Trophoblast cell (in vitro differentiated cells and primary cell): Measurements from ENCODE around the gene PDE4D.

ENCODE experiments used
- DNase-seq, 2 donors: peaks; one replicate each; pipeline ENCODE4 v3.0.0-alpha.2; 2016
- H2AFZ ChIP-seq: 2 replicates; pipeline ENCODE4 v1.6.1; 2013; ENCODE audit warnings: low read length, moderate library complexity, mild to moderate bottlenecking; ENCODE audit not compliant: insufficient read depth, poor library complexity
- H2AK5ac ChIP-seq: 2 replicates; pipeline ENCODE4 v1.6.1; 2013; ENCODE audit warnings: mild to moderate bottlenecking, low read length
- H2BK120ac ChIP-seq: 2 replicates; pipeline ENCODE4 v1.6.1; 2013; ENCODE audit warnings: low read length, mild to moderate bottlenecking, moderate library complexity; ENCODE audit not compliant: insufficient read depth, poor library complexity
- H2BK12ac ChIP-seq: 2 replicates; pipeline ENCODE4 v1.6.1; 2013; ENCODE audit warnings: mild to moderate bottlenecking, low read length, moderate library complexity
- H2BK5ac ChIP-seq: 2 replicates; pipeline ENCODE4 v1.6.1; 2013; ENCODE audit warnings: low read length, low read depth, moderate library complexity, mild to moderate bottlenecking; ENCODE audit not compliant: poor library complexity
- H3K14ac ChIP-seq: 2 replicates; pipeline ENCODE4 v1.6.1; 2013; ENCODE audit warnings: mild to moderate bottlenecking, low read length
- H3K18ac ChIP-seq: 2 replicates; pipeline ENCODE4 v1.6.1; 2013; ENCODE audit warnings: mild to moderate bottlenecking, low read length
- H3K23ac ChIP-seq: 2 replicates; pipeline ENCODE4 v1.6.1; 2013; ENCODE audit warnings: low read length
- H3K27ac ChIP-seq: 2 replicates; pipeline ENCODE4 v1.5.1; 2013; ENCODE audit warnings: low read depth, mild to moderate bottlenecking, inconsistent platforms, low read length, moderate library complexity
- H3K27me3 ChIP-seq: 2 replicates; pipeline ENCODE4 v1.6.1; 2013; ENCODE audit warnings: inconsistent platforms, mild to moderate bottlenecking, low read length, moderate library complexity; ENCODE audit not compliant: insufficient read depth
- H3K36me3 ChIP-seq, 2 experiments: 1 replicate in 1 of 2; 2 replicates in 1 of 2; pipeline ENCODE4 v1.6.1; 2013; ENCODE audit warnings: low read length in 2 of 2, mild to moderate bottlenecking in 2 of 2, moderate library complexity in 1 of 2; ENCODE audit not compliant: insufficient read depth in 2 of 2, control insufficient read depth in 1 of 2
- H3K4ac ChIP-seq: 2 replicates; pipeline ENCODE4 v1.6.1; 2013; ENCODE audit warnings: low read depth, mild to moderate bottlenecking, low read length, moderate library complexity
- H3K4me1 ChIP-seq, 2 experiments: 1 replicate in 1 of 2; 2 replicates in 1 of 2; pipeline ENCODE4 v1.6.1; 2013; ENCODE audit warnings: low read length in 2 of 2, mild to moderate bottlenecking in 2 of 2, moderate library complexity in 1 of 2; ENCODE audit not compliant: insufficient read depth in 2 of 2, control insufficient read depth in 1 of 2
- H3K4me2 ChIP-seq: 2 replicates; pipeline ENCODE4 v1.6.1; 2013; ENCODE audit warnings: inconsistent platforms, mild to moderate bottlenecking, low read length, moderate library complexity
- H3K4me3 ChIP-seq: 2 replicates; pipeline ENCODE4 v1.5.1; 2013; ENCODE audit warnings: mild to moderate bottlenecking, low read depth, low read length, inconsistent platforms
- H3K79me1 ChIP-seq: one replicate; pipeline ENCODE4 v1.6.1; 2013; ENCODE audit warnings: low read length
- H3K79me2 ChIP-seq: 2 replicates; pipeline ENCODE4 v1.6.1; 2013; ENCODE audit warnings: low read length, mild to moderate bottlenecking; ENCODE audit not compliant: control insufficient read depth, insufficient read depth, poor library complexity
- H3K9ac ChIP-seq: 2 replicates; pipeline ENCODE4 v1.6.1; 2013; ENCODE audit warnings: mild to moderate bottlenecking, low read length
- H3K9me3 ChIP-seq: 2 replicates; pipeline ENCODE4 v1.6.1; 2013; ENCODE audit warnings: low read depth, mild to moderate bottlenecking, control low read depth, inconsistent platforms, low read length; ENCODE audit not compliant: insufficient read depth
- H4K12ac ChIP-seq: 2 replicates; pipeline ENCODE4 v1.6.1; 2013; ENCODE audit warnings: low read depth, mild to moderate bottlenecking, low read length, moderate library complexity
- H4K8ac ChIP-seq: 2 replicates; pipeline ENCODE4 v1.6.1; 2013; ENCODE audit warnings: low read depth, mild to moderate bottlenecking, low read length, moderate library complexity
- H4K91ac ChIP-seq: one replicate; pipeline ENCODE4 v1.6.1; 2013; ENCODE audit warnings: low read depth, mild to moderate bottlenecking, low read length, moderate library complexity
- WGBS: extraction: QIAGEN DNeasy Blood & Tissue Kit; methylation state at CpG from one replicate; pipeline ENCODE4 v1.1.7; 2013; ENCODE audit warnings: missing lambda C conversion rate; ENCODE audit not compliant: insufficient read length, insufficient coverage; ENCODE audit errors: extremely low coverage; 5-methylcytosine and 5-hydroxymethylcytosine counted together

Gene PDE4D

DNA sequence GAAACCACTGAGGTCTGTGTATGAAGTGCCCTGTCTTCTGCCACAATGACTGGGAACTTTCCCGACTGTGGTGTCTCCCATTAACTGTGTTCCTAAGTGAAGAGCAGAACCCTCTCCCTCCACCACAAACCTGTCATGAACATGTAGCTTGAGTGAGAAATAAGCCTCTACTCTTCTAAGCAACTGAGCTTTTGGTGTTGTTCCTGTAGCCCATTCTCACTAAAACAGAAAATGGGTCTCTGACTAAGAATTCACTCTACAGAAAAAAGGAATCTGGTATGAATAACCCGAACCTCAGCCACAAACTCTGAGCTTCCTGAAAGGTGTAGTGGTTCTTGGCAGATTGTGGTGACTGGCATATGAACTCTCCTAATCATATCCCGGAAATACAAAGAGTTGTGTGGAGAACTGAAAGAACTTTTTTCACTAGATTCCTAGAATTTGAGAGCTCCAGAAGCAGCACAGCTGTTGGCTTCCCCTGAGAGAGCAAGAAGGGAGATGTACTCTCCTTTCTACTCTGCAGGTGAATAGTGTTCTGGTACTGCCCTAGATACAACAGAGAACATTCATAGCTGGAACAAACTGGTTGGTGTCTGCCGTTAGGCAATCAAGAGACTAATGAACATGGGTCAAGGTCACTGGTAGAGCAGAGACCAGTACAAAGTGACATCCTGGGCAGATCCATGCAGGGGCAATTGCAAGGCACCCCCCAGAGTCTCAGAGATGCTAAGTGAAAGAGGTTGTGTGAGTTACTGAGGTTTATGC, 283.8 kb downstream of the PDE4D start:
- no peaks in the 10 kb centered on the region for H3K79me2 ChIP-seq
- H3K4me1 ChIP-seq, result peaks cover 0 to 2% of the 10 kb centered on the region in 2 experiments
- no peak overlapping the region for H3K14ac ChIP-seq
- no peak overlapping the region for H3K9ac ChIP-seq
- WGBS, result no CpG with 5 or more reads among the region's 4 CpGs
- H3K27me3 ChIP-seq, result no peaks in the 10 kb centered on the region
- H3K4ac ChIP-seq, result no peak overlapping the region
- H4K91ac ChIP-seq, result no peak overlapping the region
- no peak overlapping the region for H4K12ac ChIP-seq
- H3K18ac ChIP-seq, result no peak overlapping the region
- no peak overlapping the region for H2AK5ac ChIP-seq
- no peaks in the 10 kb centered on the region for H3K9me3 ChIP-seq
- no peak overlapping the region for H2BK12ac ChIP-seq
- no peaks in the 10 kb centered on the region for H3K79me1 ChIP-seq
- no peak overlapping the region for H3K4me2 ChIP-seq
- no peak overlapping the region for H3K27ac ChIP-seq
- H3K36me3 ChIP-seq, result no peaks in the 10 kb centered on the region
- H3K23ac ChIP-seq, result no peak overlapping the region
- no peak overlapping the region for H4K8ac ChIP-seq
- no peak overlapping the region for H2BK120ac ChIP-seq
- no peak for DNase-seq
- no peak overlapping the region for H2AFZ ChIP-seq
- no peak overlapping the region for H3K4me3 ChIP-seq
- no peak overlapping the region for H2BK5ac ChIP-seq

DNA sequence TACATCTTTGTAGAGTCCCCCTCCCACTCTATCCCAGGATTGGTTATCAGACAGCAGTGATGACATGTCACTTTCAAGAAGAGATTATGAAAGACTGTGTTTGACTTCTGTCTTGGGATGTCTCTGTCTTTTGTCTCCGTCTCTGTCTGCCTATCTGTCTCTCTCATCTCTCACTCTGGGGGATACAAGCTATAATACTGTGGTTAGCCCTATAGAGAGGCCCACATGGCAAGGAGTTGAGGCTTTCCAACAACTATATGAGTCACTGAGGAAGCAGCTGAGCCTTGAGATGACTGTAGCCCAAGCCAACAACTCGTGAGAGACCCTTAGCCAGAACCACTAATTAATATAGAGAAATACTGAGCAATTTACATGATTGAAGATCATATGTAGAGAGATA, 284.8 kb downstream of the PDE4D start:
- no peaks in the 10 kb centered on the region for H3K9me3 ChIP-seq
- DNase-seq, result no peak
- no peak overlapping the region for H2AK5ac ChIP-seq
- no peak overlapping the region for H3K23ac ChIP-seq
- H3K36me3 ChIP-seq, result no peaks in the 10 kb centered on the region
- WGBS, result no CpG with 5 or more reads among the region's 2 CpGs
- H3K27ac ChIP-seq, result no peak overlapping the region
- H3K9ac ChIP-seq, result no peak overlapping the region
- H3K4me3 ChIP-seq, result no peak overlapping the region
- no peaks in the 10 kb centered on the region for H3K79me2 ChIP-seq
- H3K27me3 ChIP-seq, result no peaks in the 10 kb centered on the region
- H2BK5ac ChIP-seq, result no peak overlapping the region
- H4K8ac ChIP-seq, result no peak overlapping the region
- H4K91ac ChIP-seq, result no peak overlapping the region
- no peak overlapping the region for H2BK120ac ChIP-seq
- no peak overlapping the region for H2AFZ ChIP-seq
- H3K4ac ChIP-seq, result no peak overlapping the region
- H3K79me1 ChIP-seq, result no peaks in the 10 kb centered on the region
- peaks cover 0 to 2% of the 10 kb centered on the region in 2 experiments for H3K4me1 ChIP-seq
- no peak overlapping the region for H3K18ac ChIP-seq
- H3K14ac ChIP-seq, result no peak overlapping the region
- no peak overlapping the region for H4K12ac ChIP-seq
- no peak overlapping the region for H3K4me2 ChIP-seq
- H2BK12ac ChIP-seq, result no peak overlapping the region

DNA sequence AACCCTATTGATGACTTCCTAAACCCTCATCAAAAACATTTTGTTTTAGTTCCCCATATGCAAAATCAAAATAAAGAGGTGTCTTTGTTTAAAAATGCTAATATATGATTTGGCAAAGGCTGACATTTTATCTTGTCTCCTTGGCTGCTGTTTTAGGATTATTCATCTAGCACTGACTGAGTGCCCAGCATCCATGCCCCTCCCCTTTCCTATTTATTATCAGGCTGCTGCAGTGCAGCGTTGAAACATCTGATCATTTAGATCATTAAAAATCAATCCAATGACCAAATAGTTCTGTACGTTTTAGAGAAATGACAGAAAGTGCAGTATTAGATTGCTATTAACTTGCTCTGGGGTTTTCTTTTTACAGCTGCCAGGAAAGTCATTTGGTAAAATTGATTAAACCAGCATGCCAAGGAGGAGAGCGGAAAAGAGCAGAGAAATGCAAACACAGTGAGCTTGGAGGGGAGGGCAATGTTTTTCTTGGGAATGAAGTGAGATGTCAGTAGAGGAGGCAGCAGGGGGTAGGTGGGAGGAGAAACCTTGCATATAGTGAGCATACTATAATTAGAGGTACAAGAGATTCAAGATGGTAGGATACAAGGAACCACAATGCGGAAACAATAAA, 286.3 kb downstream of the PDE4D start:
- Histone ChIP-seq H4K91ac (no peak overlapping the region), H3K4me3 (no peak overlapping the region), H3K27ac (no peak overlapping the region), H4K12ac (no peak overlapping the region), H3K36me3 (no peaks in the 10 kb centered on the region), H3K79me1 (no peaks in the 10 kb centered on the region), H2AFZ (no peak overlapping the region), H4K8ac (no peak overlapping the region), H2BK5ac (no peak overlapping the region), H3K18ac (no peak overlapping the region), H2AK5ac (no peak overlapping the region), H3K9ac (no peak overlapping the region), H3K4ac (no peak overlapping the region), H3K4me1 (peaks cover 0 to 2% of the 10 kb centered on the region in 2 experiments), H3K27me3 (no peaks in the 10 kb centered on the region), H3K79me2 (no peaks in the 10 kb centered on the region), H3K23ac (no peak overlapping the region), H3K9me3 (no peaks in the 10 kb centered on the region), H3K14ac (no peak overlapping the region), H2BK12ac (no peak overlapping the region), H2BK120ac (no peak overlapping the region), H3K4me2 (no peak overlapping the region)
- no peak for DNase-seq
- WGBS, result no CpG with 5 or more reads among the region's 4 CpGs

DNA sequence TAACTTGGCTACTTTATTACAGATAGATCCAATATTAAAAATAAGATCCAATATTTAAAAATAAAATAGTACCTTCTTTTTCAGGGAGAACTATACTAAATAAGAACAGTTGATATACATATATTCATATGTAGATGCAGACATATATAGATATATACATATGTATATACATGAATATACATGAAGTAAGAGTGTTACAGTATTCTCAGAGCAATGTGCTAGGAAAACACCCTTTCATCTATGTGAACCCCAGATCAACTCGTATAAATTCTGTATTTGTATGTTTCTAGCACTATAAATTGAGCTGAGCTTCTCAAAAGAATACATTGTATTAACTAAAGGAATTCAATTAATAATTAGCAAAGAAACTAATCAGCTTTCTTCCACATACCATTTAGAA, 287.6 kb downstream of the PDE4D start:
- Histone ChIP-seq H3K4ac (no peak overlapping the region), H3K9me3 (no peaks in the 10 kb centered on the region), H3K18ac (no peak overlapping the region), H2BK120ac (no peak overlapping the region), H3K4me1 (peaks cover 0 to 2% of the 10 kb centered on the region in 2 experiments), H2BK5ac (no peak overlapping the region), H3K27me3 (no peaks in the 10 kb centered on the region), H4K8ac (no peak overlapping the region), H3K9ac (no peak overlapping the region), H3K36me3 (no peaks in the 10 kb centered on the region), H4K91ac (no peak overlapping the region), H3K4me3 (no peak overlapping the region), H3K4me2 (no peak overlapping the region), H3K79me1 (no peaks in the 10 kb centered on the region), H3K14ac (no peak overlapping the region), H4K12ac (no peak overlapping the region), H3K23ac (no peak overlapping the region), H3K79me2 (no peaks in the 10 kb centered on the region), H2BK12ac (no peak overlapping the region), H3K27ac (no peak overlapping the region), H2AFZ (no peak overlapping the region), H2AK5ac (no peak overlapping the region)
- DNase-seq, result no peak
- no CpG with 5 or more reads among the region's 1 CpG for WGBS
